Epidermal melanocyte (primary cell): ENCODE measurements around the gene GALNT2.

Experiments
- DNase-seq: peaks from one replicate; pipeline ENCODE4 v3.0.0; 2011; ENCODE audit warnings: low spot score; ENCODE audit not compliant: insufficient read length

GALNT2 gene

GRCh38 chr1:230112131-230112701 lies 45.2 kb downstream of the GALNT2 start:
- no peak for DNase-seq

GRCh38 chr1:230112782-230113181 lies 45.7 kb downstream of the GALNT2 start:
- no peak for DNase-seq

- DNase-seq, result no peak
These were observed 46.2 kb downstream of the GALNT2 start for GRCh38 chr1:230113235-230113592.

GRCh38 chr1:230113593-230114236 lies 46.7 kb downstream of the GALNT2 start:
- DNase-seq, result peak; percentile 90

GRCh38 chr1:230114237-230114651 lies 47.2 kb downstream of the GALNT2 start:
- DNase-seq, result no peak

GRCh38 chr1:230117694-230118093 lies 50.7 kb downstream of the GALNT2 start:
- no peak for DNase-seq

- no peak for DNase-seq
These were observed 52.3 kb downstream of the GALNT2 start for GRCh38 chr1:230119340-230119739.

GRCh38 chr1:230120289-230120920 lies 53.4 kb downstream of the GALNT2 start:
- DNase-seq, result no peak

- no peak for DNase-seq
These were observed 53.9 kb downstream of the GALNT2 start for GRCh38 chr1:230120921-230121381.

GRCh38 chr1:230121950-230122349 lies 54.9 kb downstream of the GALNT2 start:
- DNase-seq, result no peak

- DNase-seq, result no peak
These were observed 55.6 kb downstream of the GALNT2 start for GRCh38 chr1:230122366-230123279.

- no peak for DNase-seq
These were observed 56.5 kb downstream of the GALNT2 start for GRCh38 chr1:230123280-230124185.

- DNase-seq, result no peak
These were observed 57.4 kb downstream of the GALNT2 start for GRCh38 chr1:230124186-230125128.

- DNase-seq, result no peak
These were observed 58.1 kb downstream of the GALNT2 start for GRCh38 chr1:230125141-230125540.

- no peak for DNase-seq
These were observed 58.8 kb downstream of the GALNT2 start for GRCh38 chr1:230125640-230126528.

GRCh38 chr1:230126529-230127104 lies 59.6 kb downstream of the GALNT2 start:
- no peak for DNase-seq

- DNase-seq, result no peak
These were observed 60.3 kb downstream of the GALNT2 start for GRCh38 chr1:230127105-230128054.
